GM21528 (cell line): Measurements from ENCODE around the gene SMIM31.

Source experiments
- ATAC-seq: cut with Tn5 transposase; IDR thresholded peaks from one replicate; pipeline ENCODE4 v1.9.1; 2021; ENCODE audit warnings: mild to moderate bottlenecking, moderate library complexity; ENCODE audit not compliant: unreplicated experiment, low FRiP score

SMIM31 gene

DNA sequence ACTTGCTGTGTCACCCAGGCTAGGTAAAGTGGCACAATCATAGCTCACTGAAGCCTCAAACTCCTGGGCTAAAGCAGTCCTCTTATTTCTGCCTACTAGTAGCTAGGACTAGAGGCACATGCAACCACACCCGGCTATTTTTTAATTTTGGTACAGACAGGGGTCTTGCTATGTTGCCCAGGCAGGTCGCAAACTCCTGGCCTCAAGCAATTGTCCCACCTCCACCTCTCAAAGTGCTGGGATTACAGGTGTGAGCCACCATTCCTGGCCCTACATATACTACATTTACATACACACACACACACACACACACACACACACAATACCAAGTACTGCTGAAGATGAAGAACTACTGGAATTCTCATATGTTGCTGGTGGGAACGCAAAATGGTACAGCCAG is 26.9 kb downstream of the SMIM31 start:
- ATAC-seq, result no peak

DNA sequence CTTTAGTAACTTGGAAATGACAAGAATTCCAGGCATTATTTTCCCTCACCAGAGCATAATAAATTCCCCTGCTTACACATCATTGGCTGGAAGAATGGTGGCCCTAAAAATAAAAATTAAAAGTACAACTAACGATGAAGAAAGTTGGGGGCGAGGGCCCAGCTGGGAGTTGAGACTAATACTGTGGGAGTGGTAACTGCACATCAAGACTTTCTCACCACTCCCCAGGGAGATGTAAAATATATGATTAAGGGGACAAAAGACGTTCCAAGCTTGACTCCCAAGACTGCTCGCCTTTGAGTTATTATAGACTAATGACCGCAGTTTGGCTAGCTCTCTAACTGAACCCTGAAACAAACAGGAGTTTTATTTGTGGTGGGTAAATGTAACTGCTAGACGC is 30.0 kb downstream of the SMIM31 start:
- ATAC-seq, result no peak

DNA sequence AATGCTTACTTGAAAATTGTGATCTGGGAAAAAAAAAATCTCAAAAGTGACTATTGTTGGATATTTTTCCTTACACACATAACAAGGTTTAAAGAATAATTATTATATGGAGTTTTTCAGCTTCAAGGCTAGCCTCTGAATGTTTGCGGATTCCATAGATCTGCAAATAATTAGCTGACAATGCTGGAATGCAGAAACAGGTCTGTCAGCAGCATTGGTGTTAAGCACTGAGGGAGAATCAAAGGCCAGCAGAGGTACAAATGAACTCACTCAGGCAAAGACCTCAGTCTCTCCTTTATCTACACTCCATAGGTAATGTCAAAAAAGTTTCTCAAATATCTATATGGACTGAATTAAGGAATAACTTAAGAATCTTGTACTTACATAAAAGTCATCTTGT is 35.1 kb downstream of the SMIM31 start:
- no peak for ATAC-seq

DNA sequence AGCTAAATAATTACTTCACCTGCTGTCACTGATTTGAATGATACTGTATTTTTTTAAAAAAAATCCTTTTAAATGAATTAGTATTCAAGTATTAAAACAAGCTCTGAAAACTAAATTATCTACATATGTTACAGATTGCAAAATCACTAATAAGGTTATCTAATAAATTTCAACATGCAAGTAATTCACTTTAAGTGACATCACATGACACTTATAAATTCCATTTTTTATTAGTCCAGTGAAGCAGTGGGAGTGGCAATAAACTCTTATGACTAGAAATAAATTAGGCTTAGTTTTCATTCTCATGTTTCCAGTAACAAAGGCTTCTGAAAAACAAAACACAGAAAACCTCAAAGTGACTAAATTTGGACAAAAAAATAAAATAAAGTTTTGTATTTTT is 36.3 kb downstream of the SMIM31 start:
- no peak for ATAC-seq

DNA sequence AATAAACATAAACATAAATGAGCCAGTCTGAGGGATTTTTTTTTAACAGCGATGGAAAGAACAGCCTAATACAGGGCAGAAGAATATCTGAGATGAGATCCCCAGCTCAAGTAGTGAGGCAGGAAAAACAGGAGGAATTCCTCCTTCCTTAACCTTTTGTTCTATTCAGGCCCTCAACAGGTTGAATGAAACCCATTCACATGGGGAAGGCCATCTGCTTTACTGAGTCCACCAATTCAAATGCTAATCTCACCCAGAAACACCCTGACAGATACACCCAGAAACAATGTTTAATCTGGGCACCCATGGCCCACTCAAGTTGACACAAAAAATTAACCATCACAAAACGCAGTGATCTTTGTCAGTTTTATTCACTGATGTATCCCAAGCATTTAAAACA is 45.5 kb downstream of the SMIM31 start:
- no peak for ATAC-seq

DNA sequence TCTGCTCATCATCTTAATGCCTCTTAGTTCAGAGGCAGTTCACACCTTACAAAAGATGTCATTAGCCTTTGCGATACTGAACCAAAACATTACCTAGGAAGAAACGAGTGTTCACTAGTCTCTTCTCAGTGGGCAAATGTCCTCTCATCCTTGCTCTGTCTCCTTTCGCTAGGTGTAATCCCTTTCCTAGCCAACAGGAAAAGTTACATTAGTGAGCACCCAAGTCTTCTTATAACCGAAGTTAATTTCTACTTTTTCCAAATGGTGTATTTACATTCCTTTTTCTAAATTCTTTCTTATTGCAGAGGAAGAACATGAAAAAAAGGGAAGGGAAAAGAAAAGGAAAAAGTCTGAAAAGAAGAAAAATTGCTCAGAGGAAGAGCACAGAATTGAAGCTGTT is 46.9 kb downstream of the SMIM31 start:
- no peak for ATAC-seq

DNA sequence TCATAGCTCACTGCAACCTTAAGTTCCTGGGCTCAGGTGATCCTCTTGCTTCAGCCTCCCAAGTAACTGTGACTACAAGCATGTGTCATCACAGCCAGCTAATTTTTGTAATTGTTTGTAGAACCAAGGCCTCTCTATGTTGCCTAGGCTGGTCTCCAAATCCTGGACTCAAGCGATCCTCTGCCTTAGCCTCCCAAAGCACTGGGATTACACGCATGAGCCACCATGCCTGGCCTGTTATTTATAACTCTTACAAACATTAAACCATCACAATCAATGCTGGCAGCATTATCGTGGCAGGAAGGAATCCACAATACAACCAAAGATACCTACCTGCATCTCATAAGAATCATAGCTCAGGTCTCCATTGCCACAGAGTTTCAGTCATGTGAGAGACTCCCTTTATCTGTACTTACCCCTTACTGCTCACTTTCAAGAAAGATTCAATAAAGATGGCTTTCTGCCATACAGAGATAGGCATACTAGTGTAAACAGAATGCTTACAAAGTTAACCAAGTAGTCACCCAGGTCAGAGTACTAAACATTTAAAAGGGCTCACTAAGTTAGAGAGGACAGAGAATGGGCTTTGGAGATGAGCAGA is 48.5 kb downstream of the SMIM31 start:
- no peak for ATAC-seq

DNA sequence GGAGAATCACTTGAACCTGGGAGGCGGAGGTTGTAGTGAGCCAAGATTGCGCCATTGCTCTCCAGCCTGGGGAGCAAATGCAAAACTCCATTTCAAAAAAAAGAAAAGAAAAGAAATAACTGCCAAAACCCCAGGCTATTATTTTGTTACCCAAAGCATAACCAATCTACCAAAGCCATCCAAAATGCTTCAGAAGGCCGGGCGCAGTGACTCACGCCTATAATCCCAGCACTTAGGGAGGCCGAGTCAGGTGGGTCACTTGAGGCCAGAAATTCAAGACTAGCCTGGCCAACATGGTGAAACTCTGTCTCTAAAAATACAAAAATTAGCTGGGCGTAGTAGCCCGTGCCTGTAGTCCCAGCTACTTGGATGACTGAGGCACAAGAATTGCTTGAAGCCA is 49.8 kb downstream of the SMIM31 start:
- no peak for ATAC-seq

DNA sequence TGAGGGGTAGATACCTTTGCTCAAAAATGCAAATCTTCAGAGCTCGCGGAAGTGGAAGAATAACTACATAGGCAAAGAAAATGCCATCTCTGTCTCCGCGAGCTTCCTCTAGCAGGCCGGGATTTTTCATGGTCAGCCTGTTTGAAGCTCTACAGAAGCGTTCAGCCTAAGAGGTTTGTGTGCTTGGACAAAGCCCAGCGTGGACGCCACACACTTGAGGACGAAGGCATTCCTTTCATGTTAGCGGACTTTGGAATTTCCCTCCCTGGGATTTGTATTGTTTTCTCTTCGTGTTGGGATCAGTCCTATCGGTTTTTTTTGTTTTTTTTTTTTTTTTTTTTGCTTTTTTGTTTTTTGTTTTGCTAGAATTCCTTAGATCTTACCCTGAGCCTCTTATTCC is 53.7 kb downstream of the SMIM31 start:
- no peak for ATAC-seq

DNA sequence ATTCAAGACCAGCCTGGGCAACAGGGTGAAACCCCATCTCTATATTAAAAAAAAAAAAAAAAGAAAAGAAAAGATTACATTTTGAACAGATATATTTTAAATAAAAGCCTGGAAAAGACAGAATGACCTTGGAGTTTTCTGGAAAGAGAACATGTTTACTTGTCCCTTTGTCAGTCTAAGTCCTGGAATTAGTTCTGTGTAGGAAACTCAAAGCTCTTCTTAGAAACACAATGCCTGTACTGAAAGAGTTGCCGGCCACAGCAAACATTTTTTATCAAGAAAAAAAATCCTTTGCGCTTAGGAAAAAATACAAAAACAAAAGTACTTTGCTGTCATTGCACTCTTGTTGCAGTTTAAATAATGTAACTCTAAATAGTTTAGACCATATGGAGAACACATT is 59.6 kb downstream of the SMIM31 start:
- no peak for ATAC-seq

DNA sequence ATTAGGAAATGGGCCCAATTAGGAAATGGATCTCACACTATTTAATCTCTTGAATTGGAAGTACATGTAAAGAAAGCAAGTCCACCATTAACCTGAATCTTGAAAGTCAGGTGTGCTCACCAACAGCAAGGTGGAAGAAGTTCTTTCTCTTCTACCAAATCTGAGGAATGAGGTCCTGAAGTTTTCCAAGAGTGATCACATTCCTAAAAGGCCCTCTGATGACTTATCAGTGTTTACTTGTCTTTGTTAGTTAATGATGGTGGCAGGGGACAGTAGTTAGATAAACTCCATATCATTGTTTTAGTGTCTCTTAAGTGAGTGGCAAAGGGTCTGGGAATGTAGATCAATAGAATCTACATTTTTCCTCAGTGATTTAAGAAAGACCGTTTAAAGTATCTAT is 61.8 kb downstream of the SMIM31 start:
- no peak for ATAC-seq

DNA sequence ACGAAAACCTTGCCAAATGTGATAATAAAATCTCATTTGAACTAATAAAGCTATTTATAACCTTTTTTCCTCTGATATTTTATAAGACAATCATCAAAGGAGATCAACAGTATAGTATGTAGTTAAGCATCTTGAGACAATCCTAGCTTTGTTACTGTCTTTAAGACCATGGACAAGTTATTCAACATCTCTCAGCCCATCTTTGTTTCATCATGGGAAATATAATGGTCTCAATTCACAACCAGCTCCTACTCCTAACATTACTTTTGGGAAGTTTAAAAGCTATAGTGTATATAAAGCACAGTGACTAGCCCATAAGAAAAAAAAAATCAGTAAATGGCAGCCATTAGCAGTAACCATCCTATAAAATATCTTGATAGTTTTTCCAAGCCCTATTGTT is 65.4 kb downstream of the SMIM31 start:
- ATAC-seq, result no peak

DNA sequence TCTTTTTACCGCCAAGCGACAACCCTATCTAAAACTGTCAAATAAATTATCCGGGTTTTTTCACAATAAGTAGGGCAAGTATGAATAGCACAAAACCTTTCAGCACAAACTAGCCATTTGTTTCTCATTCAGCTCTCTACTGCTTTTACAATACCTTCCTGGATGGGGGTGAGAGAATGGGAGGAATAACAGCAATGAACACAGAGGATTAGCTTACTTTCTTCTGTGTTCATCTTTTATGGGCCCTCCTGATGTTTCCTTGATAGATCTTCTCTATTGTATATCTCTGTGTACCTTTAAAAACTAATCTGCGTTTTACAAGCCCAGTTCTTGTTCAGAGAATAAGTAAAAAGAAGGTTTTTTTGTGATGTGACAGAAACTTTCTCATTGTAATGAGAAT is 67.8 kb downstream of the SMIM31 start:
- ATAC-seq, result no peak

DNA sequence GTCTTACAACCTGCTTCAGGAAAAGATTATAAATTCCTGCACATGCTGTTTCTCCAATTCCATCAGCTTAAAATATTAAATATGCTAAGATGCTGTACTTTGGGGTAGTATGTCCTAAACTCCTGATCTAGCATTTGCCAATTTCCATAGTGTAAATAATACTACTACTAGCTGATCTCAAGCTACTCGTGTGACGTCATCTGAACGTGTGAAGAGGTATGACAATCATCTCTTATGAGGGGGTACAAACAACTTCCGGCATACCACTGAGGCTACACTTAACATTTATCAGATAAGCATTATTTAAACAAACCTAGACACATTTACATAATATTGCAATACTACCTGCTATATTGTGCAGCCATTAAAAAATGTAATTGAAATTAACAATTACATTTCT is 70.7 kb downstream of the SMIM31 start:
- no peak for ATAC-seq

DNA sequence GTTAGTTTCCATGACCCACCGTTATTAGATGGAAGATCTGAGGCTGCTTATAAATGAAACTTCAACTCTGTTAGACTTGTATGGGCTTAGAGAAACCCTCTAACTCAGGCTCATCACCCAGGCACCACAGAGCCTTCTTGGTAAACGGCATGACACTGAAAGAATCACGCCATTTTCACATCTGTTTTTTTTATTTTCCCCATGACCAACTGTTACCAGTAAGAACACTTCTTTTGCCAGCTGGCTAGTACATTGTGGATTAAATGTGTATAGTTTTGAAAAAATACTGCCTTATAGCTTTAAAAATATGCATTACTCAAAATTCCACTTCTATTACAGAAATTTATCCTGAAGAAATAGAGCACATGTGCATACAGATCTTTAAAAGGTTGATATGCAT is 75.0 kb downstream of the SMIM31 start:
- ATAC-seq, result no peak

DNA sequence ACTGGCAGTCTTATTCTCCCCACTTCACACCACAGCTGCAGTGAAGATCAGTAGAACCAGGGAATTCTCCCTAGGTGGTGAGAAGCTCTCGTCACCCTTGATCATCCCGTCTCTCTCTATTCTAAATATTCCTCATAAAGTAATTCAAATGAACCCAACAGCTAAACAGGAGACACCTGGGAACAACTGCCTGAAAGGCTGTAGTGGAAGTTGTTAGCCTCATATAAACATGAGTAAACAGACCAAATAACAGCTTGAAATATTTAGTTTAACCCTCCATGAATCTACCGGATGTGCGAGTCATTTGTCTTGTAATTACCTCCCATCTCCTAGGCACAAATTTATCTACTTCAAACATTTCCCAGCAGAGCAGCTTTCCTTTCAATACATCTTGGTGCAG is 92.6 kb downstream of the SMIM31 start:
- no peak for ATAC-seq

DNA sequence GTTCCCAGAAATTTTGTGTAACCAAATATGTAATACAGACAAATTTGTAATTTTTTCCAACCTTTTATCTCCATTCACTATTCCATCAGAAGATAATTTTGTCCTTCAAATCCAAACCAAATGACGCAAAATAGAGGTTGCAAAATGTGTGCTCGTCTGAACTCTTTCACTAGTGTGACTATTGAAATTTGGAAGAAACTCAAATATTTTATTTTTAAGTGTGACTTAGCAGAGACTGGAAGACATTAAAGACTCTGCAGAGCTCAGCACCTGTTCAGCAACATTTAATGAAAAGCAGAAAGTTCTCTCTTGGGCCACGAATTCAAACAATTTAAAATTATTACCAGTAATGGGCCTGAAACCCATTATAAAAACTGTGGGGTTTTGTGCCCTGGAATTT is 93.1 kb downstream of the SMIM31 start:
- ATAC-seq, result no peak

DNA sequence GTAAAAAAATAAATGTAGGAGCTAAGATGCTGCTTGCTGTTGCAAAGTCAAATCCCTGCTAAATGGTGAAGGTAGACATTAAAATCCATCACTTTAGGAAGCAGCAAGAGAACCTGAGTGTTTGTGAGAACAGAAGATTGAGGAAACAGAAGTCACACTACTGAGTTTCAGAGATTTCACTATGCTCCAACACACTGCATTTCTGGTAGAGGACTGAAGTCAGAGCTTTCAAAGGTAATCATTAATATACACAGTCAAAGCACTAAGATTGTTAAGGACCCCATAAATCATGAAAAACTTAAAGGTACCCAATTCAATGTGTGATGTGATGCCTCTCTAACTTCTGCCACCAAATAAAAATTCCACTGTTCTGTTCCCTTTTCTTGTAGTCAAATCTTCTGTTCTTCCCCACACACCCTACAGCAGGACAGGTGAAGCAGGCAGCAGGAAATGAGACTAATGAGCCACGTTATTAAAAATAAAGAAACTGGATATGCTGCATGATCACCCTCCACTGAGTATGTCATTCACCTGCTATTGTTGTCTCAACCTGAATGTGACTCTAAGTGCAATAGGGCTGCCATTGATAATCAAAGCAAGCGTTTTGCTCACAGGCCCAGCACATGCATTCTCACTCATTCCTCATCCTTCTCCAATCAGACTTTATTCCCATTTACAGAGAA is 94.2 kb downstream of the SMIM31 start:
- ATAC-seq, result peak; percentile 88
